ENCODE measurements around the gene RTP3.

DNA sequence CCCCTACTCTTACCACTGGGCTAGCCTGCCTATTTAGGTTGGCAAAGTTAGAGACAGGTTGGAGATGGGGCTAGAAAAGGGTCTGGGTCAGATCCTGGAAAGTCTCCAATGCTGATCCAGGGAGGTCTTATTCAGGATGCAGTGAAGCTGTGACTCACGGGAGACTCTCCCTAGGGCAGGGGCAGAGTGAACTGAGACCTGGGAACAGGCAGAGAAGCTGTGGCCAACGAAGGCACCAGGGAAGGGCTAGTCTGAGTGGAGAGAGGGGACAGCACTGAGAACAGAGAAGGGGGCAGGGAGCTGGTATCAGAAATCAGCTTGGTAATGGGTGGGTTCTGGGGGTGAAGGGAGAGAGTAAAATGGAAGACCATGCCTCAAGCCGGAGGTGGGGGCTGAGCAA lies 35.3 kb upstream of the RTP3 start:
- TF ChIP-seq, protein P1, sequence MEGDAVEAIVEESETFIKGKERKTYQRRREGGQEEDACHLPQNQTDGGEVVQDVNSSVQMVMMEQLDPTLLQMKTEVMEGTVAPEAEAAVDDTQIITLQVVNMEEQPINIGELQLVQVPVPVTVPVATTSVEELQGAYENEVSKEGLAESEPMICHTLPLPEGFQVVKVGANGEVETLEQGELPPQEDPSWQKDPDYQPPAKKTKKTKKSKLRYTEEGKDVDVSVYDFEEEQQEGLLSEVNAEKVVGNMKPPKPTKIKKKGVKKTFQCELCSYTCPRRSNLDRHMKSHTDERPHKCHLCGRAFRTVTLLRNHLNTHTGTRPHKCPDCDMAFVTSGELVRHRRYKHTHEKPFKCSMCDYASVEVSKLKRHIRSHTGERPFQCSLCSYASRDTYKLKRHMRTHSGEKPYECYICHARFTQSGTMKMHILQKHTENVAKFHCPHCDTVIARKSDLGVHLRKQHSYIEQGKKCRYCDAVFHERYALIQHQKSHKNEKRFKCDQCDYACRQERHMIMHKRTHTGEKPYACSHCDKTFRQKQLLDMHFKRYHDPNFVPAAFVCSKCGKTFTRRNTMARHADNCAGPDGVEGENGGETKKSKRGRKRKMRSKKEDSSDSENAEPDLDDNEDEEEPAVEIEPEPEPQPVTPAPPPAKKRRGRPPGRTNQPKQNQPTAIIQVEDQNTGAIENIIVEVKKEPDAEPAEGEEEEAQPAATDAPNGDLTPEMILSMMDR (IDR thresholded peaks at IDR 0.05), result no peak
- TF ChIP-seq POLR2A (IDR thresholded peaks at IDR 0.05), result no peak

Measured in body of pancreas (tissue), 4 donors.